HEK293 (cell line): ENCODE results near the gene SMAD7.

Source experiments
- EGR2 ChIP-seq: fragments of 450-650 bp; formaldehyde crosslinking; IDR thresholded peaks from 2 replicates; pipeline ENCODE4 v1.5.1; 2016; ENCODE audit warnings: low read depth, missing biosample characterization, missing genetic modification characterization
- GFI1B ChIP-seq: fragments of 450-650 bp; formaldehyde crosslinking; IDR thresholded peaks from 2 replicates; pipeline ENCODE4 v1.5.1; 2016; ENCODE audit warnings: missing biosample characterization, missing genetic modification characterization
- HIC1 ChIP-seq: fragments of 450-650 bp; formaldehyde crosslinking; IDR thresholded peaks from 2 replicates; pipeline ENCODE4 v1.5.1; 2016; ENCODE audit warnings: missing biosample characterization, missing genetic modification characterization
- IKZF3 ChIP-seq: fragments of 450-650 bp; IDR thresholded peaks from 2 replicates; pipeline ENCODE4 v1.5.0; 2018; ENCODE audit warnings: missing biosample characterization, mild to moderate bottlenecking, missing genetic modification characterization, moderate library complexity
- KLF9 ChIP-seq: fragments of 450-650 bp; formaldehyde crosslinking; IDR thresholded peaks from 2 replicates; pipeline ENCODE4 v1.5.1; 2016; ENCODE audit warnings: missing biosample characterization, missing genetic modification characterization, low read depth
- MZF1 ChIP-seq: fragments of 450-650 bp; formaldehyde crosslinking; IDR thresholded peaks from 2 replicates; pipeline ENCODE4 v1.5.1; 2017; ENCODE audit warnings: missing biosample characterization, missing genetic modification characterization, borderline replicate concordance
- PRDM6 ChIP-seq: fragments of 450-650 bp; formaldehyde crosslinking; IDR thresholded peaks from 2 replicates; pipeline ENCODE4 v1.5.1; 2017; ENCODE audit warnings: missing biosample characterization, missing genetic modification characterization
- SP2 ChIP-seq: fragments of 450-650 bp; formaldehyde crosslinking; IDR thresholded peaks from 2 replicates; pipeline ENCODE4 v1.5.1; 2016; ENCODE audit warnings: missing biosample characterization, missing genetic modification characterization
- TRIM28 ChIP-seq: IDR thresholded peaks from 2 replicates; pipeline ENCODE4 v1.6.1; 2011; ENCODE audit warnings: low read length, control low read depth, borderline replicate concordance
- TSHZ1 ChIP-seq: fragments of 450-650 bp; formaldehyde crosslinking; IDR thresholded peaks from 2 replicates; pipeline ENCODE4 v1.5.1; 2016; ENCODE audit warnings: missing biosample characterization, missing genetic modification characterization, borderline replicate concordance
- WT1 ChIP-seq: fragments of 450-650 bp; formaldehyde crosslinking; IDR thresholded peaks from 2 replicates; pipeline ENCODE4 v1.5.1; 2016; ENCODE audit warnings: missing biosample characterization, missing genetic modification characterization
- ZBTB11 ChIP-seq: fragments of 450-650 bp; formaldehyde crosslinking; conservative IDR thresholded peaks from 2 replicates; pipeline ENCODE4 v1.5.1; 2016; ENCODE audit warnings: low read depth, missing biosample characterization, missing genetic modification characterization
- ZBTB6 ChIP-seq: fragments of 450-650 bp; formaldehyde crosslinking; IDR thresholded peaks from 2 replicates; pipeline ENCODE4 v1.5.1; 2017; ENCODE audit warnings: missing biosample characterization, missing genetic modification characterization
- ZBTB8A ChIP-seq: fragments of 450-650 bp; formaldehyde crosslinking; IDR thresholded peaks from 2 replicates; pipeline ENCODE4 v1.5.1; 2016; ENCODE audit warnings: missing biosample characterization, missing genetic modification characterization
- ZIC2 ChIP-seq: fragments of 450-650 bp; formaldehyde crosslinking; IDR thresholded peaks from 2 replicates; pipeline ENCODE4 v1.5.1; 2016; ENCODE audit warnings: missing biosample characterization, missing genetic modification characterization
- ZNF341 ChIP-seq: fragments of 450-650 bp; formaldehyde crosslinking; IDR thresholded peaks from 2 replicates; pipeline ENCODE4; 2016; ENCODE audit warnings: low read depth, missing biosample characterization, missing genetic modification characterization
- ZNF394 ChIP-seq: fragments of 450-650 bp; formaldehyde crosslinking; IDR thresholded peaks from 2 replicates; pipeline ENCODE4 v1.5.1; 2016; ENCODE audit warnings: missing biosample characterization, missing genetic modification characterization, mild to moderate bottlenecking, moderate library complexity, borderline replicate concordance
- ZNF501 ChIP-seq: fragments of 450-650 bp; formaldehyde crosslinking; IDR thresholded peaks from 2 replicates; pipeline ENCODE4 v1.5.1; 2016; ENCODE audit warnings: missing biosample characterization, missing genetic modification characterization
- ZNF76 ChIP-seq: fragments of 450-650 bp; formaldehyde crosslinking; IDR thresholded peaks from 2 replicates; pipeline ENCODE4; 2016; ENCODE audit warnings: low read depth, missing biosample characterization, missing genetic modification characterization, borderline replicate concordance
- ZSCAN4 ChIP-seq: fragments of 450-650 bp; formaldehyde crosslinking; IDR thresholded peaks from 2 replicates; pipeline ENCODE4 v1.5.1; 2017; ENCODE audit warnings: missing biosample characterization, missing genetic modification characterization

The SMAD7 gene

GRCh38 chr18:48959921-48960920 is 9.5 kb upstream of the SMAD7 start (continued):
- TF ChIP-seq ZBTB8A (no peak), EGR2 (tag by site-specific recombination) (no peak; the same call in 1 of the 2 replicates), ZNF394 (tag by site-specific recombination) (0 out of 2 replicates have a peak, but pooled peaks have one; percentile 34), TRIM28 (peak; percentile 30; the same call in 1 of the 2 replicates), IKZF3 (peak; percentile 84), ZBTB6 (tag by site-specific recombination) (no peak), GFI1B (tag by site-specific recombination) (0 out of 2 replicates have a peak, but pooled peaks have one; percentile 34), ZNF341 (peak; percentile 31; the same call in 1 of the 2 replicates), ZNF501 (peak; percentile 26; the same call in 1 of the 2 replicates), SP2 (tag by site-specific recombination) (0 out of 2 replicates have a peak, but pooled peaks have one; percentile 13), MZF1 (0 out of 2 replicates have a peak, but pooled peaks have one; percentile 41), WT1 (peak; percentile 71), KLF9 (tag by site-specific recombination) (0 out of 2 replicates have a peak, but pooled peaks have one; percentile 6), HIC1 (tag by site-specific recombination) (peak; percentile 27; the same call in 1 of the 2 replicates), PRDM6 (peak; percentile 84), ZSCAN4 (tag by site-specific recombination) (no peak), TSHZ1 (tag by site-specific recombination) (no peak), ZBTB11 (tag by site-specific recombination) (0 out of 2 replicates have a peak, but pooled peaks have one; percentile 42), ZIC2 (peak; percentile 92), ZNF76 (no peak)
